RWPE2 (cell line): ENCODE results near the gene DIP2B.
A peak's percentile ranks its signal among the peaks of the same experiment; 100 is the strongest.

Source experiments
- ATAC-seq: fragments of 200-7000 bp; cut with Tn5 transposase; 3 replicates; pipeline ENCODE4 v1.9.1; 2021; ENCODE audit warnings: low read depth
- DNase-seq: peaks from one replicate; pipeline ENCODE4 v3.0.0-alpha.2; 2020; ENCODE audit warnings: low spot score
- H3K27ac ChIP-seq: fragments of 450-650 bp; 2 replicates; pipeline ENCODE4 v1.5.1; 2017; ENCODE audit warnings: mild to moderate bottlenecking; ENCODE audit not compliant: poor library complexity, severe bottlenecking
- H3K27me3 ChIP-seq: fragments of 250-450 bp; sonication (Bioruptor Pico); 2 replicates; pipeline ENCODE4 v1.5.1; 2021; ENCODE audit warnings: mild to moderate bottlenecking, moderate library complexity; ENCODE audit not compliant: insufficient read depth, poor library complexity, severe bottlenecking
- H3K36me3 ChIP-seq: fragments of 250-450 bp; sonication (Bioruptor Pico); 2 replicates; pipeline ENCODE4 v1.5.1; 2020; ENCODE audit warnings: low read depth, mild to moderate bottlenecking, moderate library complexity
- H3K4me1 ChIP-seq: fragments of 250-450 bp; sonication (Bioruptor Pico); 2 replicates; pipeline ENCODE4 v1.5.1; 2021; ENCODE audit warnings: mild to moderate bottlenecking, moderate library complexity; ENCODE audit not compliant: insufficient read depth, poor library complexity, severe bottlenecking
- H3K4me3 ChIP-seq: fragments of 250-450 bp; sonication (Bioruptor Pico); 2 replicates; pipeline ENCODE4 v1.5.1; 2021; ENCODE audit warnings: mild to moderate bottlenecking, moderate library complexity; ENCODE audit not compliant: severe bottlenecking
- H3K9me3 ChIP-seq: fragments of 250-450 bp; sonication (Bioruptor Pico); 2 replicates; pipeline ENCODE4 v1.5.1; 2021; ENCODE audit warnings: mild to moderate bottlenecking, moderate library complexity; ENCODE audit not compliant: severe bottlenecking
- CTCF ChIP-seq: fragments of 450-650 bp; IDR thresholded peaks from one replicate; pipeline ENCODE4 v1.5.1; 2017; ENCODE audit warnings: mild to moderate bottlenecking, moderate library complexity; ENCODE audit not compliant: poor library complexity, severe bottlenecking

Gene DIP2B

GRCh38 chr12:50584135-50584534, 79.3 kb downstream of the DIP2B start:
- Histone ChIP-seq H3K4me1 (peaks cover 17% of the 10 kb centered on the region), H3K9me3 (no peaks in the 10 kb centered on the region), H3K27ac (no peak overlapping the region), H3K36me3 (peaks cover 3% of the 10 kb centered on the region; the same call in 1 of the 2 replicates), H3K4me3 (no peak overlapping the region), H3K27me3 (no peaks in the 10 kb centered on the region)
- ATAC-seq (no peak), DNase-seq (no peak)
- TF ChIP-seq CTCF, result no peak

- TF ChIP-seq CTCF, result no peak
- peak overlapping the region; percentile 57 for H3K27ac ChIP-seq
- H3K4me1 ChIP-seq, result peaks cover 19% of the 10 kb centered on the region
- H3K4me3 ChIP-seq, result no peak overlapping the region
- no peaks in the 10 kb centered on the region for H3K27me3 ChIP-seq
- ATAC-seq, result peak; percentile 81
- DNase-seq, result no peak
- no peaks in the 10 kb centered on the region for H3K9me3 ChIP-seq
- H3K36me3 ChIP-seq, result no peaks in the 10 kb centered on the region
These were observed 85.1 kb downstream of the DIP2B start for GRCh38 chr12:50589650-50590435.

- Histone ChIP-seq H3K9me3 (no peaks in the 10 kb centered on the region), H3K36me3 (no peaks in the 10 kb centered on the region), H3K4me3 (no peak overlapping the region), H3K27ac (peak overlapping the region; percentile 57), H3K4me1 (peaks cover 19% of the 10 kb centered on the region), H3K27me3 (no peaks in the 10 kb centered on the region)
- no peak for DNase-seq
- TF ChIP-seq CTCF, result no peak
- no peak for ATAC-seq
These were observed 86.1 kb downstream of the DIP2B start for GRCh38 chr12:50590869-50591268.

- no peak overlapping the region for H3K4me3 ChIP-seq
- H3K27ac ChIP-seq, result peak overlapping the region; percentile 50
- H3K27me3 ChIP-seq, result no peaks in the 10 kb centered on the region
- H3K4me1 ChIP-seq, result peaks cover 14% of the 10 kb centered on the region
- no peaks in the 10 kb centered on the region for H3K36me3 ChIP-seq
- TF ChIP-seq CTCF, result no peak
- H3K9me3 ChIP-seq, result no peaks in the 10 kb centered on the region
- no peak for ATAC-seq
- no peak for DNase-seq
These were observed 90.9 kb downstream of the DIP2B start for GRCh38 chr12:50595667-50596066.
